MCF 10A (cell line): ENCODE measurements around the gene ACAA2. TPM values are rescaled to one million over a fixed set of nuclear protein-coding genes. Genes with fewer than 3 reads are reported as not detected.
A peak's percentile ranks its signal among the peaks of the same experiment; 100 is the strongest.
"Not testable (repeated sequence)": the region's sequence is repeated elsewhere in the genome, so short reads cannot be mapped to it uniquely, and the experiment has no call there.

ENCODE experiments used
- BruUV-seq: library from RNA; stranded (reverse); fragments of 400-500 nt; replicated peaks from 2 replicates; lab custom pipeline; 2021; lab: Mats Ljungman, UMichigan
- CTCF ChIA-PET: fragments of 300-600 bp; sonication (Branson Sonifier 250); formaldehyde crosslinking; extraction: SDS; loops from one replicate; lab custom pipeline; 2021; ENCODE audit warnings: antibody characterized with exemption, inconsistent platforms; lab: Yijun Ruan, JAX
- POLR2A ChIA-PET: fragments of 300-600, 350-650 bp; sonication (Branson Sonifier 250); formaldehyde crosslinking; extraction: SDS; loops from one replicate; lab custom pipeline; 2020; ENCODE audit warnings: antibody characterized with exemption, inconsistent platforms; lab: Yijun Ruan, JAX
- DNase-seq: peaks from one replicate; pipeline ENCODE4 v3.0.0-alpha.2; 2018; ENCODE audit not compliant: unreplicated experiment
- H3K27ac Mint-ChIP-seq: one replicate; pipeline ENCODE4 v1.8.0; 2022; ENCODE audit warnings: mild to moderate bottlenecking, low read depth, mixed read lengths; ENCODE audit not compliant: unreplicated experiment
- H3K27me3 Mint-ChIP-seq: one replicate; pipeline ENCODE4 v1.8.0; 2022; ENCODE audit warnings: mixed read lengths; ENCODE audit not compliant: insufficient read depth, unreplicated experiment
- H3K36me3 Mint-ChIP-seq: one replicate; pipeline ENCODE4 v1.8.0; 2022; ENCODE audit warnings: mild to moderate bottlenecking, moderate library complexity, mixed read lengths; ENCODE audit not compliant: insufficient read depth, unreplicated experiment
- H3K4me1 Mint-ChIP-seq: one replicate; pipeline ENCODE4 v1.8.0; 2022; ENCODE audit warnings: mixed read lengths; ENCODE audit not compliant: insufficient read depth, unreplicated experiment
- H3K4me3 Mint-ChIP-seq: one replicate; pipeline ENCODE4 v1.8.0; 2022; ENCODE audit warnings: mild to moderate bottlenecking, moderate library complexity, mixed read lengths; ENCODE audit not compliant: unreplicated experiment
- H3K9me3 Mint-ChIP-seq: one replicate; pipeline ENCODE4 v1.8.0; 2022; ENCODE audit warnings: mixed read lengths; ENCODE audit not compliant: unreplicated experiment
- intact Hi-C: fragments of 100-400 bp; cut with micrococcal nuclease; formaldehyde crosslinking; loops from 2 replicates; pipeline ENCODE4 v1.14.1; 2022
- total RNA-seq: library from RNA; stranded (reverse); gene quantifications from 2 replicates; pipeline ENCODE4 v1.2.3, GENCODE V29; 2022
- TF ChIP-seq, protein P1 (sequence below): fragments of 200-600 bp; IDR thresholded peaks from one replicate; pipeline ENCODE4 v1.8.0; 2022; ENCODE audit warnings: antibody characterized with exemption, mild to moderate bottlenecking; ENCODE audit not compliant: unreplicated experiment

Gene ACAA2
- total RNA-seq, 1 experiment from 2014 or later: 84.9 TPM

DNA sequence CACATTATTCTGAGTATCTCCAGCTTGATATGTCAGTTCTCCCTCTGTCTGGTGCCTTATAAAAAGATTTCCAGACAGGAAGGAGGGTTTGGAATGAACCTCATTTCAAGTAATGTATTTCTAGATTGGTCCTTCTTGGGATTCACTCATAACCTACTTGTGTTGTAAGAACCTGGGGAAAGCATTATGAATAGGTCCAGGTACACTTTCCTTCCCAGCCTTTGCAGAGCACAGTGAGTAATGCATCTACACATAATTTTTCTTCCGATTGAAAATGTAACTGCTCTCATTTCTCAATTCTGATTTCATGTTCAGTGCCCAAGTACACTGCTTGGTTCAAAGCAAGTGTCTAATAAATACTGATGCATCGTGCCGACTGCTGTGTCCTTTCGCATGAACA is 25.0 kb upstream of the ACAA2 start:
- BruUV-seq: no TSS peak
- CTCF ChIA-PET: interaction anchor here (1.4 to 4.8 kb wide), 2 partner anchors 21 to 50 kb away, joined by 4 to 26 read pairs; no protein-coding TSS in a partner anchor
- Mint-ChIP-seq H3K9me3 (no peaks in the 10 kb centered on the region), H3K27me3 (no peaks in the 10 kb centered on the region), H3K36me3 (no peaks in the 10 kb centered on the region), H3K4me3 (no peak overlapping the region), H3K27ac (peak overlapping the region; percentile 77), H3K4me1 (peaks cover 22% of the 10 kb centered on the region)
- DNase-seq: no peak
- TF ChIP-seq, protein P1, sequence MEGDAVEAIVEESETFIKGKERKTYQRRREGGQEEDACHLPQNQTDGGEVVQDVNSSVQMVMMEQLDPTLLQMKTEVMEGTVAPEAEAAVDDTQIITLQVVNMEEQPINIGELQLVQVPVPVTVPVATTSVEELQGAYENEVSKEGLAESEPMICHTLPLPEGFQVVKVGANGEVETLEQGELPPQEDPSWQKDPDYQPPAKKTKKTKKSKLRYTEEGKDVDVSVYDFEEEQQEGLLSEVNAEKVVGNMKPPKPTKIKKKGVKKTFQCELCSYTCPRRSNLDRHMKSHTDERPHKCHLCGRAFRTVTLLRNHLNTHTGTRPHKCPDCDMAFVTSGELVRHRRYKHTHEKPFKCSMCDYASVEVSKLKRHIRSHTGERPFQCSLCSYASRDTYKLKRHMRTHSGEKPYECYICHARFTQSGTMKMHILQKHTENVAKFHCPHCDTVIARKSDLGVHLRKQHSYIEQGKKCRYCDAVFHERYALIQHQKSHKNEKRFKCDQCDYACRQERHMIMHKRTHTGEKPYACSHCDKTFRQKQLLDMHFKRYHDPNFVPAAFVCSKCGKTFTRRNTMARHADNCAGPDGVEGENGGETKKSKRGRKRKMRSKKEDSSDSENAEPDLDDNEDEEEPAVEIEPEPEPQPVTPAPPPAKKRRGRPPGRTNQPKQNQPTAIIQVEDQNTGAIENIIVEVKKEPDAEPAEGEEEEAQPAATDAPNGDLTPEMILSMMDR: no peak
- intact Hi-C loops: no loop called here
- POLR2A ChIA-PET: interaction anchor here (0.7 to 4.8 kb wide), 15 partner anchors 9 to 866 kb away, joined by 3 to 84 read pairs (median 3); partner anchors contain the start of genes ACAA2 and MBD1

DNA sequence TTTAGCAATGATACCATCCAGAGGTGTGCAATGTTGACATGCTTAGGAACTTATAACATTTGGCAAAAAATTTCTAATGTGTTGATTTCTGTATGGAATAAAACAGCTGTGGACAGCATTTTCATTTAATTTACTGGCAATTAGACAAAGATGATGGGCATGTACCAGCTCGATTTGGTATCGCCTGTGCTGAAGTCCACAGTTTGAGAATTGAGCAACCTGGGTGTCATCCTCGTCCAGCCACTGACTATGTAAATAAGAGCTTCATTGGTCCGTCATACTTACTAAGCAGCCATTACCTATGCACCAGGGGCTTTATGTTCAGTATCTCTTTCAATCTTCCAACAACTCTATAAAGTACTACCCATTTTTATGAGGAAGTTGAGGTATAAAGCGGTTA is 24.6 kb upstream of the ACAA2 start:
- BruUV-seq: no TSS peak
- Mint-ChIP-seq H3K4me1 (peaks cover 22% of the 10 kb centered on the region), H3K27ac (peak overlapping the region; percentile 77), H3K9me3 (no peaks in the 10 kb centered on the region), H3K36me3 (no peaks in the 10 kb centered on the region), H3K4me3 (no peak overlapping the region), H3K27me3 (no peaks in the 10 kb centered on the region)
- CTCF ChIA-PET: interaction anchor here (0.7 to 4.8 kb wide), 6 partner anchors 11 to 366 kb away, joined by 3 to 26 read pairs (median 4); no protein-coding TSS in a partner anchor
- POLR2A ChIA-PET: interaction anchor here (0.8 to 4.8 kb wide), 13 partner anchors 10 to 444 kb away, joined by 3 to 84 read pairs (median 4); partner anchors contain the start of genes ACAA2 and MBD1
- TF ChIP-seq, protein P1: no peak
- DNase-seq: peak; percentile 38
- intact Hi-C loops: no loop called here

DNA sequence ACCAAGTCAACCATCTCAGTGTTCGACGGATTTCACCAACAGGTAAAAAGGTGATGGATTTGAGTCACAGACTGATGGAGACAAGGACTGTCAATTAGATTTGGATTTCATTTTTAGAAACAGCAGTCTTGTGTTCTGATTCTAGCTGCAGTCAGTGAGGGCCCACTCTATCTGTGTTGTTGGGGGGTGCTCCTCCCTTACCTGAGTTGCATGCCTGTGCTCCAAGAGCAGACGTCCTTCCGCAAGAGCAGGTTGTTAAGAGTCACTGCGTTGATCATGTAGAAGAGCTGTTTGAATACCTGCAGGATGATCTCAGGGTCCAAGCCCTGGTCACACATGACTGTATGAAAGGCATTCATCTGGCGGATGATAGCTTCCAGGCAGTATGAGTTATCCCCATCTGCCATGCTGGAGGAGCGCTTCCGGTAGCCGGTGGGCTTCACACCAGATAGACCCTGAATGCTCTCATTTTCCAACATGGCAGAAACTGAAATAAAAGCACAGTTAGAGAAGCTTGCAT is 24.0 kb upstream of the ACAA2 start:
- peaks cover 22% of the 10 kb centered on the region for H3K4me1 Mint-ChIP-seq
- CTCF ChIA-PET: interaction anchor here (0.7 to 4.8 kb wide), 5 partner anchors 12 to 366 kb away, joined by 3 to 26 read pairs (median 3); no protein-coding TSS in a partner anchor
- H3K36me3 Mint-ChIP-seq, H3K27ac Mint-ChIP-seq, H3K9me3 Mint-ChIP-seq, H3K27me3 Mint-ChIP-seq, intact Hi-C loops, BruUV-seq, DNase-seq, H3K4me3 Mint-ChIP-seq: not testable (repeated sequence)
- POLR2A ChIA-PET: interaction anchor here (0.8 to 4.8 kb wide), 12 partner anchors 9 to 444 kb away, joined by 3 to 84 read pairs (median 4); partner anchors contain the start of genes ACAA2 and MBD1

DNA sequence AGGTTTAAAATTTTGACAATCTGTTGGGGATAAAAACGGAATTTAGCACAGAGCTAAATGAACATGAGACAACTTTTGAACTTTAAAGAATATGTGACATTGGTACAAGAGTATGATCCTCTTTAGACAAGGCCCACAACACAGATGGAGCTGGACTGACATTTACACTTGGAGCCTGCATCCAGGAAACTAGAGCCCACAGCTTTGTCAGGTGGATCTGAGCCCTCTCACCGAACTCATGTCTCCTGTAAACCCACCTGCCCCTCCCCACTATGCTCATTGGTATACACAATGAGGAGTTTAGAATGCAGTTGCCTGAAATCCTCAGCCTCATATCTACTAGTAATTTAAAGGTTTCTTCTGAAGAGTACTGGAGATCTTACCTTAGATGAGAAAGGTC is 22.1 kb upstream of the ACAA2 start:
- H3K4me1 Mint-ChIP-seq: peaks cover 22% of the 10 kb centered on the region
- DNase-seq: no peak
- ChIA-PET CTCF (interaction anchor here (0.8 to 1.0 kb wide), 2 partner anchors 12 to 276 kb away, joined by 3 read pairs; no protein-coding TSS in a partner anchor), POLR2A (interaction anchor here (1.0 to 4.3 kb wide), 4 partner anchors 11 to 23 kb away, joined by 4 to 34 read pairs (median 8); partner anchors contain the start of gene ACAA2)
- H3K27me3 Mint-ChIP-seq: no peaks in the 10 kb centered on the region
- BruUV-seq: no TSS peak
- H3K4me3 Mint-ChIP-seq: no peak overlapping the region
- H3K36me3 Mint-ChIP-seq: no peaks in the 10 kb centered on the region
- no peak overlapping the region for H3K27ac Mint-ChIP-seq
- TF ChIP-seq, protein P1: no peak
- intact Hi-C loops: no loop called here
- H3K9me3 Mint-ChIP-seq: no peaks in the 10 kb centered on the region
